ENCODE results near the gene CNTNAP2.

Gene CNTNAP2

DNA sequence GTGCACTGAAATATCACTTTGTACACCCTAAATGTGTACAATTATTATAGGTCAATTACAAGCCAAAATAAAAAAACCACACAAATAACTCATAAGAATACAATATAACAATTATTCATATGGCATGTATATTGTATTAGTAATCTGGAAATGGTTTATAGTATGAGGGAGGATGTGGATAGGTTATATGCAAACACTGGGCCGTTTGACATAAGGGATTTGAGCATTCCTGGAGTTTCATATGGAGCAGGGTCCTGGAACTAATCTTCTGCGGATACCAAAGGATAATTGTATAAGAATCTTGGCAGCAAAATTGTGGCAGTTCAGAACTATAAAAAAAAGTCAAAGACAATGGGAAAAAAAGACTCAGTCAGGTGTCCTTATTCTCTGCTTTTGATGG, 619.4 kb downstream of the CNTNAP2 start:
- FAIRE-seq (no peak), DNase-seq (ENCODE audit: insufficient read length, low spot score) (no peak)

DNA sequence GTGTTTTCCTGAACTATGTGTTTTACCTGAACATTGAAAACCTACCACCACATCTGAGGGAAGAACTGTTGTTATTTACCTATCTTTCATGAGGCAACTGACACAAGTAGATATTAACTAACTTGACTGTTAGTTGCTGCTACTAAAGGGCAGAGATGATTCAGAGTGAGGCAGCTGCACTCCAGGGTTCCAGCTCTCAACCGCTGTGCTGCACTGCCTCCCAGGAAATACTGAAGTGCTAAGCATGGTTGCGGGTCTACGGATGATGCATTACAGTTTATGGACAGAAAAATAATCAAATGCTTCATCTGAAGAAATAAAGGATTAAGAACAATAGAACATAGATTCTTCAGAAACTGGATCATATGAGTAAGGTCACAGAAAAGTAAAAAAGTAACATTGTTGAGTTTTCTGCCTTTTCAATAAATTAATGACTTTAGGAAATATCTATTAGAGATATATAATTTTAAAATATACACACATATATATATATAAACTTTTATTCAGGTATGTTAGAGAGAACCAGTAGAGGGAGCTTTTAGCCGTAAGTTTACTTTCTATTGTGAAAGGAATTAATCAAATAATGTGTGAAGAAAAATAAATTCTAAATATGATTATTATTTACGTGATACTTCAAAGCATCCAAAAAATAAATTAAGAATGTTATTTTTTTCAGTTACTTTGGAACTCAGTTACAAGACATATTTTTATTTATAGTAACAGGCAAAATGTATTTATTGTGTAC, 620.0 kb downstream of the CNTNAP2 start:
- no peak for FAIRE-seq
- DNase-seq (ENCODE audit: insufficient read length, low spot score): no peak

DNA sequence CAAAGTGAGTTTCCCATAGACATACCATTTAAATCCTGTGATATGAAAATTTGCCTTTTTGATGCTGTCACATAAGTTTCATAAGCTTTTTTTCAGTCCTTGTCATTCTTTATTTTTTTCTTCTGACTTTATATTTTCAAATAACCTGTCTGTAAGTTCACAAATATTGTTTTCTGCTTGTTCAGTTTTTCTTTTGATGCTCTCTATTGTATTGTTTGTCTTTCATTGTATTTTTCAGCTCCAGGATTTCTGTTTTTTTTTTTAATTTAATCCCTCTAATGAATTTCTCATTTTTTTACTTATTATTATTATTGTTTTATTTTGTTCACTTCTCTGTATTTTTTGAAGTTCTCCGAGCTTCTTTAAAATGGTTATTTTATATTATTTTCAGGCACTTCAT, 623.4 kb downstream of the CNTNAP2 start:
- no peak for DNase-seq (ENCODE audit: insufficient read length, low spot score)
- no peak for FAIRE-seq

DNA sequence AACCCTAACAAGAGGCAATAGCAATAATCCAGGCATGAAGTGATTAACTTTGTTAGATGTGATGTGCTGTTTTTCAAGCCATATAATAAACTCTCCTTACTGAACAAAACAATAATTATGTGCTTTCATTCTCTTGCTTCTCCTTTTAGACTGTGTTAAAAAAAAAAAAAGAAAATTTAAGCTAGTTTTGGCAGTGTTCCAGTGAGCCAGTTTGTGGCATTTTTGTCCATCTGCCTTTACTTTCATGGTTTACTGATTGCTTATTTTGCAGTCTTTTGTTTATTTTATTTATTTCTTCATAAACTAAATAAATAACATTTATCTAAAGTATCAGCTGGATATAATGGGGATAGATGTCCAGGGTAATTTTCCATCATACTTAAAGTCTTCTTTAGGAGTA, 625.3 kb downstream of the CNTNAP2 start:
- no peak for DNase-seq (ENCODE audit: insufficient read length, low spot score)
- FAIRE-seq: no peak

DNA sequence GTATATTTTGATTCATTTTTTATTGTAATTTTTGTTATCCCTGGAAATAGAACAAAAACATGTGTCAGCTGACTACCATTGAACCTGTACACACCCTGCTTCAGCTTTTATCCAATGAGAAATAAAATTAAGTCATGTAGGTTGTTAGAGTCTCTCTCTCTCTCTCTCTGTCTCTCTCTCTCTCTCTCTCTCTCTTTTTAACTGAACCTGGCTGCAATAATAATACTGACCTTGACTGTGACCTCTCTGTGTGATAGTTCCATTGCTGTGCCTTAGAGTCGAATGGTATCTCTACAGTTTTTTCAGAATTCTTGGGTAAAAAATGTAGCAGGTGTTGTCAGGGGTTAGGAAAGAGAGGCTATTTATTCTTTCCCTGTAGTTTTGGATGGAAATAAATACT, 637.8 kb downstream of the CNTNAP2 start:
- FAIRE-seq: no peak
- no peak for DNase-seq (ENCODE audit: insufficient read length, low spot score)

DNA sequence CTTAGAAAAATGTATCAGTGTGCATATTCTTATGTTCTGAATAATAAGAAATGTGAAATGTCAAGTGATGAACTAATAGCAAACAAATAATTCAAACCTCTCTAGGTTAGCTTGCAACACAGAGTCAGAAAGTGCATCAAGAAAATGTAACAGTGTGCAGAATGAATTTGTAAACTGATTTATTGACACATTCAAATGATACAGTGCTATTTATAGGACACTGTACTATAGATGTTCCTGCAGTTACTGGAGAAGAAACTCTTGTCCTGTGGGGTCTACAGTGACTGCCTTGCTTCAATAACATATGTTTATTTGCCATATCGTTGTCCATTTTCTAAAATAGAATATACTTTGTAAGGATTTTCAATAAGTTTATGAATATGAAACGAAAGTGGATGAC, 639.0 kb downstream of the CNTNAP2 start:
- FAIRE-seq: no peak
- no peak for DNase-seq (ENCODE audit: insufficient read length, low spot score)

DNA sequence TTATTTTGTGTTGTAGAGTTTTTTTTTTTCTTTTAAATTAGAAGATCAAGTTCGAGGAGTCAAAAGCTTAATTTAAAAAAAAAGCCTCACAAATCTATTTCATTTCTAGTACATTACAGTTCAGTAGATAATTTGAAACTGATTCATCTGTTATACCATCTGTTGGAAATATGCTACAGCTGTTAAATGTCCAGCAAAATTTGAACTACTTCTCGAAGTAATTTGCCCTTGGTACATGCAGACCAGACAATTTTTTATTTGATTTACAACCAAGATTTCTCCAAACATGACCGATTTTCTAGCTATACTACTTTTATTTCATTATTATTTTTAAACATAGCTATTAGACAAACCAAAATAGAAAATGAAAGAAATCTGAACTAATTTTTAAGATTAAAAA, 647.9 kb downstream of the CNTNAP2 start:
- no peak for FAIRE-seq

DNA sequence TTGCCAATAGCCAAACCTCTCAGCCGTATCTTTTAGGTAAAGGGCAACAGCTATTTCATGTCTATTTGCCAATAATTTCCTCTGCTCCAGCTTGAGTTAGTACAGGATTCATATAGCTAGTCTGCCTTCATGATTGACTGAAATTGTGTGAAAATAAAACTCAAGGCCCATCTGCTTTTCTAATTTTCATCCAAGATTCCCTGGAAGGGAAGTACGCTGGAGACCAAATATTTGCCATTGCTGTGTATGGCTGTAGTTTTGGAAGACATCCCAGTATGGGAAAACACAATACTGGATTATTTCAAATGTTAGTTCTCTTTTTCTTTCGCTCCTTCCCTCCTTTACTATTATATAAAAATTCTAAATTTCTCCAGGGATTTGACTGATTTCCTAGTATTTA, 652.4 kb downstream of the CNTNAP2 start:
- no peak for DNase-seq (ENCODE audit: insufficient read length, low spot score)
- no peak for FAIRE-seq

More for the DNA sequence above, 647.9 kb downstream of the CNTNAP2 start:
- DNase-seq (ENCODE audit: insufficient read length, low spot score): no peak

DNA sequence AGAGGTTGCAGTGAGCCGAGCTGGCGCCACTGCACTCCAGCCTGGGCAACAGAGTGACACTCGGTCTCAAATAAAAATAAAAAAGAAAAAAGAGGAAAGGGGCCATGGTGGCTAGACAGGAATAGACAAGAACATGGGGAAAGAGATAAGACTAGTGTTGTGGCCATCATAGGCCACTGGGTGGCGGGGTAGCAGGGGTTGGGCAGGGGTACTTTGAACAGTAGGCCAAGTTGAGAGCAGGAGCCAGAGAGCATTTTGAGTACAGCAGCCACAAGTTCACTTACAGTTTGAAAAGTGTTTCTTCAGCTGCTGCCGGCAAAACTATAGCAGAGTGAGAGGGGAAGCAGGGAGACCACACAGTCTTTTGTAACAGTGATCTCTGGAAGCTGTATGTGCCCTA, 656.0 kb downstream of the CNTNAP2 start:
- no peak for FAIRE-seq
- DNase-seq (ENCODE audit: insufficient read length, low spot score): no peak

DNA sequence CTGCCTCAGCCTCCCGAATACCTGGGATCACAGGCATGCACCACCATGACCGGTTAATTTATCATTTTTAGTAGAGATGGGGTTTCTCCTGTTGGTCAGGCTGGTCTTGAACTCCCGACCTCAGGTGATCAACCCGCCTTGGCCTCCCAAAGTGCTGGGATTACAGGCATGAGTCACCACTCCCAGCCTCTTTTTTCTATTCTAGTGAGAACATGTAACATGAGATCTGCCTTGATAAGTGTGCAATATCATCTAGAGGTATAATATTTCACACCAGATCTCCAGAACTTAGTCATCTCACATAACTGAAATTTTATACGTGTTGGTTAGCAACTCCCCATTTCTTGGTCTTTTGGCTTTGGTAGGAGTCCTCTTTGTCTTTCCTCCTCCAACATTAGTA, 656.9 kb downstream of the CNTNAP2 start:
- DNase-seq (ENCODE audit: insufficient read length, low spot score) (no peak), FAIRE-seq (no peak)

DNA sequence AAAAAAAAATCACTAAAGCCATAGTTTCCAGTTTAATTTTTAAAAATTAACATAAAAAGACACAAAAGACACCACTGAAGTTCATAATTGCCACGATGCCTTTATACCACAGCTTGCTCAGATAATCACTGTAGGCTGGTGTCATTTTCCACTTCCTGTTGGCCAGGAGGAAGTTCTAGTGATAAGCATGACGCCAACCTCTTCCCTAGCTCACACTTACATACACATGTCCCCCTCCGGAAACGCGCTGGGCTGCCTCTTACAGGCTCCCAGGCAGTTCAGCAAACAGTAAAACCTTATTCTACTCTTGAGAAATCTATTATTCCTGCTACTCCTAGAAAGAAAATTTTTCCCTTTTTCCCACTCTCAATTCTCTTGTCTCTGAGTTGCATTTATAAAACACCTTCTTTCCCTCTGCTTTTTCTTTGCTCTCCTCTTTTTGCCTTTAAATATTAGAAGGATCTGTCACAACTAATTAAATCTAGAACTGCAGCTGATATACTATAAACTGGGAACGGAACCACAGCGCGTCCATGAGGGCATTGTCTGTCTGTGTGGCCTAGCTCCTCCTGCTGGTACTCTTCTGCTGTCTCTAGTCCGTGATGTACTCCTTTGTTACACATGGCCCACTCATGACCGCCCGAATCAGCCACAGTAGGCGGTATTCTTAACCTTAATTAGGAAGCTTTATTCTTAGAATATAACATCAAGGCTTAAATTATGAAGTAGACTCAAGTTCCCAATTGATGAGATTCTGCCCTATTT, 664.9 kb downstream of the CNTNAP2 start:
- DNase-seq (ENCODE audit: insufficient read length, low spot score) (no peak), FAIRE-seq (no peak)

DNA sequence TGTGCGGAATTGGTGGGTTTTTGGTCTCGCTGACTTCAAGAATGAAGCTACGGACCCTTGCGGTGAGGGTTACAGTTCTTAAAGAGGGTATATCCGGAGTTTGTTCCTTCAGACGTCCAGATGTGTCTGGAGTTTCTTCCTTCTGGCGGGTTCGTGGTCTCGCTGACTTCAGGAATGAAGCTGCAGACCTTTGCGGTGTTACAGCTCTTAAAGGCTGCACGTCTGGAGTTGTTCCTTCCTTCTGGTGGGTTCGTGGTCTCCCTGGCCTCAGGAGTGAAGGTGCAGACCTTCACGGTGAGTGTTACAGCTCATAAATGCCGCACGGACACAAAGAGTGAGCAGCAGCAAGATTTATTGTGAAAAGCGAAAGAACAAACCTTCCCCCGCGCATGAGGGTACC, 670.7 kb downstream of the CNTNAP2 start:
- DNase-seq (ENCODE audit: insufficient read length, low spot score) (no peak), FAIRE-seq (no peak)

DNA sequence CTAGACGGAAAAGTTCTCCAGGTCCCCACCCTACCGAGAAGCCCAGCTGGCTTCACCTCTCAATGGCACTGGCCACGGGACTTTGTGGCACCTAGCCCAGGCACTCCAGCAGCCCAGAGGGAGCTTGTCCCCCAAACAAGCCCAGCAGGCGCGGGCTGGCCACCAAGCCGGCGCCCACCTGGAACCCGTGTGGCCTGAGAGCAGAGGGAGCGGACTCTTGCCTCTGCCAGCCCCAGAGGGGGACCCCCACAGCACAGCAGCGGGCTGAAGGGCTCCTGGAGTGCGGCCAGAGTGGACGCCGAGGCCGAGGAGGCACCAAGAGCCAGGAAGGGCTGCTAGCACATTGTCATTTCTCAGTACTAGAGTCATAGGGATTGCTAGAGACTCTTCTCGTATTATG, 671.4 kb downstream of the CNTNAP2 start:
- DNase-seq (ENCODE audit: insufficient read length, low spot score) (no peak), FAIRE-seq (no peak)

DNA sequence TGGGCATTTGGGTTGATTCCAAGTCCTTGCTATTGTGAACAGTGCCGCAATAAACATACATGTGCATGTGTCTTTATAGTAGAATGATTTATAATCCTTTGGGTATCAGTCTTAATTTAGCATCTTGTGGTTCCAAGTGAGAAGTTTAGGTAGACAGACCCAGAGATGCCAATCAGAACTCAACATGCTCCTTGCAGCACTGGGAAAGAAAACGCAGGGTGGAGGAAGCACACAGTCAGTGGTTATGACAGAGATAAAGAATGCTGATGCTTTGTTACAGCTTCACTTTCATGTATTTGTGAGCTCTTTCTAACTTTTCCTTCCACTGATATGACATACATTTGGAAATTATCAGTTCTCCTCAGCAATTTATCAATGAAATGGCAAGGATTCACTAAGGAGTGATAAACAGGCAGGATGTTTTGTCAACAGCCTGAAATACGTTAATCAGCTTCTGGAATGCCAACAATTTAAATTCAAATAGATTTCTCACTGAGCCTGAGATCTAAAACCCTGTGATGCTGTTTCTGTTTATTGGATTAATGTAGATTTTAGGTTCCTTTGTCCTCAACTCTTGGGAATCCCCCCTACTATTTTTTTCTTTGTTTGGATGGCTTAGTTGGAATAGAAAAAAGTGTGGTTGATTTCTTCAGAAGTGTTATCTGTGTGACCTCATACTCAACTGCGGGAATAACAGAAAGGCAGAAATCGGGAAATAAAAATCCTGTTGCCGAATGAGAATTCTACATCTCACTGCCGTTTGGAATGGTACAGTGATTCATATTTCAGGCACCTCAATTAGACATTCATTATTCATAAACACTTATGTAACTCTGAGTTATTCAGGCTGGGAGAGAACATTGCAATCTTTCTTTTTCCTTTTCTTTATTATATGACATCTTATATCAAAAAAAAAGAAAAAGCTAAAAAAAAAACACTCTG, 675.0 kb downstream of the CNTNAP2 start:
- no peak for FAIRE-seq
- no peak for DNase-seq (ENCODE audit: insufficient read length, low spot score)

DNA sequence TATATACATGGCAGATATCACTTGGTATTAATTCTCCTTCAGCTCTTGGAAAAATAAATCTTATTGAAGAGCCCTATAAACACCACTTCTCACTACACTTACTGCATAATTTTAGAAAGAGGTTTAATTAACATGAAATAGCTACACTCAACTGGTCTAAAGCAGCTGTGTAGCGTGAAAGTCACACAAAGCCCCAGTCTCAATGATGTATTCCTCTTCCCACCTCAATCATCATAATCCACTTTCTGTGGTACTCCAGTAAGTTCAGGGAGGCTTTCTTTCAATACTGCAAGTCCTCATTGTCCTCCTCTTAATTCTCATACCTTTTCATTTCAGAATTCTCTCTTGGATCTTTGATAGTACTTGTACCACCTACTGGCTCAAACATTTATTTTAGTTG, 688.0 kb downstream of the CNTNAP2 start:
- FAIRE-seq: no peak
- no peak for DNase-seq (ENCODE audit: insufficient read length, low spot score)

DNA sequence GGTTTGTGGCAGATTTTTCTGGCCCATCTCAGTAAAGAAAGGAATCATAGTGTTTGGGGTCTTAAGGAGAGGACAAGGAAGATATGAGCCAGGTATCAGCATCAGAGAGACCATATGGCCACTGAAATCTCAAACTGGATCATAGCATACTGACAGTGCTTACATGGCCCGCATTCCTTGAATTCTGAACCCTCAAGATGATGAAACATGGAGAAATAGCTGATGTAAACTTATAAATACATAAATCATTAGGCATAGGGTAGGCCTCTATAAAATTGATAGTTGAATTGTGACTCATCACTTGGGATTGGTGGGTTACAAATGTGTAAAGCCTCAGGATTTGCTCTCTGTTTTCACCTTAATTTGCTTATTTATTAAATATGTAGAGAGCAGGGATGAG, 688.5 kb downstream of the CNTNAP2 start:
- FAIRE-seq (no peak), DNase-seq (ENCODE audit: insufficient read length, low spot score) (no peak)

DNA sequence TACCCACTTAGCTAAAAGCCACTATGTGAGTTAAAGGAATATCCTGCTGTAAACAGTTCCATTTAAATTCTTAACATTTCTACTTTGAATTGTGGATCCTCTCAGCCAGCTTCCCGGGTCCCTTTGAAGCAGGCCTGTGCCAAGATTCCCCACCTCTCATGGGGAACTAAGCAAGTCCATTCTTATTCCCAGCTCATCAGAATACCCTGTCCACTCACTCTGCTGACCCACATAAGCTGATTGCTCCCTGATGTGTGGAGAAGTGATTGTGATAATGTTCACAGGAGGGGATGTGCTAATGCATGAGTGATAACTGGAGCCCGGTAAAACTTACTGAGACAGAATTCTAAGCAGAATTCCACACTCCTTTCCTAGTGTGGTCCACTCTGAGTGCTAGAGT, 709.7 kb downstream of the CNTNAP2 start:
- FAIRE-seq (no peak), DNase-seq (ENCODE audit: insufficient read length, low spot score) (no peak)

DNA sequence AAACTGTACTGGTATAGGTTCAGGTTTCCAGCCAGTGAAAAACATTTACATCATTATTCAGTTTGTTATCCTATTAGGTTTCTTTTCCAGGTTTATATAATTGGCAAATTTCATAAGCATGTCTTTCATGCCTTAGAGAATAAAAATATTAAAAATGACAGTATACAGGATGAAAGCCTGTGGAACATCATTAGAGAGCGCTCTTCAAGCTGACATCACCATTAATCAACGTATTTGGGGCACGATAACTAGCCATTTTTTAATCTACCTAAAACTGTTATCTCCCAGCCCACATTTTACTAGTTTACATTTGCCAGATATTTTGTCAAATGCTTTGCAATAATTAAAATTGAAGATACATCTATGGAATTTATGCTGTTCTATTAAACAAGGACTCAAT, 714.1 kb downstream of the CNTNAP2 start:
- FAIRE-seq: no peak

DNA sequence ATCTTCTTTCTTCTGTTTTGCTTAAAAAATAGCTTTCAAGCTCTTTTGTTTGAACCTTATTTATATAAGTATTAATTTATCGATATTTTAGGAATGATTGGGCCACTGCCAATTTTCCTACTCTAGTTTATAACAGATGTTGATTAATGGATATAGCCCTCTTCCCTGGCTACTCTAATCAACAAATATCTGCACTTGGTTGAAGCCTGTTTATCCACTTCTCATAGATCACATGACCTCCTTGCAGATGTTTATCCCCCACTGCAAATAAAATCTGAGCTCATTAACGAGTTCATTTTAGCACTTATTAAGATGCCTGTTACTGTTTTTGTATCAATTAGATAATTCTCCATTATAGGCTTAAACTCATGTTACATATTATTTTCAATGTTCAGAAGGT, 715.3 kb downstream of the CNTNAP2 start:
- no peak for DNase-seq (ENCODE audit: insufficient read length, low spot score)
- FAIRE-seq: no peak

More for the DNA sequence above, 714.1 kb downstream of the CNTNAP2 start:
- no peak for DNase-seq (ENCODE audit: insufficient read length, low spot score)

DNA sequence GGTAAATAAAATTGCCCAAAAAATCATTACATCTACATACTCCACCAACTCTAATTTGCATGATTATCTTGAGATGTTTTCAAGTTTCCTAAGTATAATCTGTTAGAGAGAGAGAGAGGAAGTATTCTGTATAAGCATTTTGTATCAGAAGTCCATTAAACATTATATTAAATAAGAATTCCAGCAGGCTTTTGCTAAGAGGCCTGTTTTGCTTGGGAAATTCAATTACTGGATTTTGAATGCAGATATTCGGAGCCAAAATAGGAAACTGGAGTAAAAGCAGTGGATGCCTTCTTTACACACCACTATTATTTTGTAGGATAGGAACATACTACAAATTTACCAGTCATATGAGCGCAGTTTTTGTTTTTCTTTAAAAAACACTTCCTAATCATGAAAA, 727.8 kb downstream of the CNTNAP2 start:
- DNase-seq (ENCODE audit: insufficient read length, low spot score): no peak
- FAIRE-seq: no peak

DNA sequence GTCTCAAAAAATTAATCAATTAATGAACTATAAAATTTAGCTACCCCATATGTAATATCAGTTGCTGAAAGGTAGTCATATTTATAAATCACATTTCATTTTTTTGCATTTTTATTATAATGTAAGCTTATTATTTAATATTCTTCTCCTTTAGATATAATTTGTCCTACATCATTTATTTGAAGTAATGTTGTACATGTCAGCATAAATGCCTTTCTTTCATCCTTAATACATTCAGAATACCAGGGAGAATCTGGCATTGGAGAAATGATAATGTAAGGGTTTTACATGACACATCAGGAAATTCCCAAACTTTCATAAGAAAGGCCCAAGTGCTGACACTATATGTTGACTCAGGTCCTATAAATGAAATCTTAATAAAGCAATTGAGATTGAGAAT, 742.1 kb downstream of the CNTNAP2 start:
- DNase-seq (ENCODE audit: insufficient read length, low spot score) (no peak), FAIRE-seq (no peak)

Data from GM19239 (cell line).